Astrocyte of the spinal cord (primary cell): ENCODE results near the gene JCAD.

Experiments
- DNase-seq: peaks from one replicate; pipeline ENCODE4 v3.0.0; 2011; ENCODE audit warnings: low read depth, low spot score
- H3K4me3 ChIP-seq: 2 replicates; pipeline ENCODE4 v1.5.1; 2011; ENCODE audit warnings: low read depth, mild to moderate bottlenecking, low read length, moderate library complexity
- CTCF ChIP-seq: IDR thresholded peaks from 2 replicates; pipeline ENCODE4 v1.5.1; 2012; ENCODE audit warnings: low read depth, mild to moderate bottlenecking, low read length, inconsistent platforms
- in situ Hi-C: cut with HindIII; loops from 2 replicates; pipeline ENCODE4 v1.10.0; 2017; ENCODE audit warnings: low sequenced_read_pairs

The JCAD gene

GRCh38 chr10:30063099-30063498 is 3.7 kb upstream of the JCAD start:
- no peak for TF ChIP-seq CTCF
- in situ Hi-C loops: no loop called here
- DNase-seq: peak; percentile 44

GRCh38 chr10:30062582-30062981 is 3.2 kb upstream of the JCAD start:
- DNase-seq: no peak
- no peak overlapping the region for H3K4me3 ChIP-seq
- no peak for TF ChIP-seq CTCF
- in situ Hi-C loops: no loop called here

More at GRCh38 chr10:30063099-30063498, 3.7 kb upstream of the JCAD start:
- no peak overlapping the region for H3K4me3 ChIP-seq

- TF ChIP-seq CTCF: no peak
- in situ Hi-C loops: no loop called here
- DNase-seq: peak; percentile 79
- H3K4me3 ChIP-seq: no peak overlapping the region
These were observed 2.7 kb upstream of the JCAD start for GRCh38 chr10:30062090-30062489.

GRCh38 chr10:30058570-30059132 is 735 bp downstream of the JCAD start:
- in situ Hi-C loops: no loop called here
- peak overlapping the region; percentile 65 for H3K4me3 ChIP-seq
- DNase-seq: no peak
- no peak for TF ChIP-seq CTCF

- TF ChIP-seq CTCF: no peak
- in situ Hi-C loops: no loop called here
- DNase-seq: no peak
- peak overlapping the region; percentile 65 for H3K4me3 ChIP-seq
These were observed 1.4 kb downstream of the JCAD start for GRCh38 chr10:30057894-30058556.

GRCh38 chr10:30057421-30057841 is 2.0 kb downstream of the JCAD start:
- in situ Hi-C loops: no loop called here
- H3K4me3 ChIP-seq: peak overlapping the region; percentile 65
- no peak for DNase-seq
- TF ChIP-seq CTCF: no peak
